Thyroid gland (tissue), 4 donors: ENCODE data around the gene CETN2. TPM values are rescaled to one million over a fixed set of nuclear protein-coding genes. Genes with fewer than 3 reads are reported as not detected.

Source experiments
- DNase-seq, 2 donors: peaks; one replicate each; pipeline ENCODE4 v3.0.0-alpha.2; 2019
- H3K27ac ChIP-seq, 3 donors: fragments of 200-600 bp; sonication (generic); 1 replicate in 2 of 3; 2 replicates in 1 of 3; pipeline ENCODE4 v1.5.1; 2016 to 2019; ENCODE audit warnings: mild to moderate bottlenecking in 1 of 3, moderate library complexity in 1 of 3
- H3K27me3 ChIP-seq: fragments of 200-600 bp; sonication (generic); one replicate; pipeline ENCODE4 v1.5.1; 2019
- H3K36me3 ChIP-seq, 2 donors: fragments of 200-600 bp; sonication (generic); one replicate each; pipeline ENCODE4 v1.5.1; 2016 to 2019
- H3K4me1 ChIP-seq, 2 donors: fragments of 200-600 bp; sonication (generic); one replicate each; pipeline ENCODE4 v1.5.1; 2017 to 2019
- H3K4me3 ChIP-seq, 3 donors: fragments of 200-600 bp; sonication (generic); replicated peaks in 1 of 3; 1 replicate in 2 of 3; 2 replicates in 1 of 3; pipeline ENCODE4 v1.5.1; 2016; ENCODE audit warnings: mild to moderate bottlenecking in 1 of 3
- H3K9me3 ChIP-seq: fragments of 200-600 bp; sonication (generic); one replicate; pipeline ENCODE4 v1.5.1; 2017
- POLR2A ChIP-seq, 2 donors: fragments of 450-650 bp; IDR thresholded peaks; one replicate each; pipeline ENCODE4 v1.6.1; 2017; ENCODE audit warnings: antibody characterized with exemption in 2 of 2, mild to moderate bottlenecking in 2 of 2, moderate library complexity in 1 of 2
- WGBS, 2 donors: methylation state at CpG; one replicate each; pipeline ENCODE4 v1.1.5; 2017; 5-methylcytosine and 5-hydroxymethylcytosine counted together
- intact Hi-C: fragments of 100-400 bp; cut with DNase I; formaldehyde crosslinking; loops from one replicate; pipeline ENCODE4 v1.15.1; 2023
- total RNA-seq, 4 donors: library from RNA; depleted of rRNA; stranded (reverse); fragments of >200 nt; gene quantifications; one replicate each; pipeline ENCODE4 v1.2.3, GENCODE V29; 2016
- TF ChIP-seq, protein P1 (sequence below), 6 experiments: fragments of 200-600 bp in 3 of 6; fragments of 450-650 bp in 3 of 6; sonication (generic) in 3 of 6; IDR thresholded peaks; one replicate each; pipeline ENCODE4 v1.5.1; 2016 to 2019; ENCODE audit warnings: antibody characterized with exemption in 6 of 6, mild to moderate bottlenecking in 2 of 6, inconsistent platforms in 1 of 6, moderate library complexity in 1 of 6

Gene CETN2
- 10 to 100 TPM; 41.9 to 64.7 (median 61.8) TPM for total RNA-seq

DNA sequence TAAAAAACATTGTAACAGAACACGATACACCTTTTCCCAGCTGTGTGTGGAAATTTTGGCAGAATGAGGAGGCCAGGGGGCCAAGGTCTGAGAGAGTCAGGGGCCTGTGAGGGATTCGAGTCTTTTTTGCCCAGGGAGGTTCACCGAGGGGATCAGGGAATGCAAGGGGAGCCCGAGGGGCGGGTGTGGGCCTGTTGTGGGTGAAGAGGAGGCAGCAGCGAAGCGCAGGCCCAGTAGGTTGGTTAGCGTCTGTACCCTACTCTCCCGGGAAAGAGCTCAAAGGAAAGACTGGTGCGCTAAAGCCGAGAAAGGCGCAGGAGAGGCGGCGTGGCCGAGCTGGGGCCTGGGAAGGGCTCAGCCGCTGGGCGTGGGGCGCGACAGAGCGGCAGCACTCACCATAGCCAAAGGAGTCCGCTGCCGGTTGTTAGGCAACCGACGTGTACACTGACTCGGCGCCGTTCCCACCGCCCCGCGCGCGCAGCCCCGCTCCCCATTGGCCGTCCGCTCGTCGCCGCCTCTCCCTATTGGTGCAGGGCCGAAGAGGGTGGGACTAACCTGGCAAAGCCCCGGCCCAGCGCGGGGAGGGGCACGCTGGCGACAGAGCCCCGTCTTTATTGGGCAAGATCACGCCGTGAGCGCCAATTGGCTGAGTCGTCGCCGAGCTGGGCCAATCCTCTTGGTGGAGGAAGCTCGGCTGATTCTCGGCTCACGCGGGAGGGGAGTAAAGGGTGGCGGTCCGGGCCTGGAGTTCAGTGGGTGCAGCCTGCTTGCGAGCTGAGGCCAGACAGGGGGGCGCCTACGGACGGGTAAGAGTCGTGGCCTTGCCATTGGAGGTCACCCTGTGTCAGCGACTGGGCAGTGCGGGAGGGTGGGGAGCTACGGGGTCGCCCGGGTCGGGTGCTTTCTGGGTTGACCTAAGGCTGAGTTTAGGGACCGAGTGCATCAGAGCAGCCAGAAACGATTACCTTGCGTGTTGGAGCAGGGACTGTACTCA is at the start of gene CETN2, which contains the start of gene NSDHL:
Gene CETN2, minus strand, starts transcription at position 446 of the 994 bp plus-strand sequence. Its CDS starts 47 bp downstream, at position 399.
Gene NSDHL, plus strand, starts transcription at position 752 of the 994 bp plus-strand sequence. CDS start 15,262 bp downstream, outside the sequence.
- Histone ChIP-seq H3K4me3 (peak within 1 kb of the TSS in 2 of 3 donors; percentile 43 to 51), H3K36me3 (no peaks in the 10 kb centered on the region), H3K27me3 (no peaks in the 10 kb centered on the region), H3K9me3 (no peaks in the 10 kb centered on the region), H3K4me1 (peaks cover 10 to 21% of the 10 kb centered on the region in 2 donors), H3K27ac (peak within 1 kb of the TSS in 1 of 3 donors; percentile 35)
- TF ChIP-seq, protein P1, sequence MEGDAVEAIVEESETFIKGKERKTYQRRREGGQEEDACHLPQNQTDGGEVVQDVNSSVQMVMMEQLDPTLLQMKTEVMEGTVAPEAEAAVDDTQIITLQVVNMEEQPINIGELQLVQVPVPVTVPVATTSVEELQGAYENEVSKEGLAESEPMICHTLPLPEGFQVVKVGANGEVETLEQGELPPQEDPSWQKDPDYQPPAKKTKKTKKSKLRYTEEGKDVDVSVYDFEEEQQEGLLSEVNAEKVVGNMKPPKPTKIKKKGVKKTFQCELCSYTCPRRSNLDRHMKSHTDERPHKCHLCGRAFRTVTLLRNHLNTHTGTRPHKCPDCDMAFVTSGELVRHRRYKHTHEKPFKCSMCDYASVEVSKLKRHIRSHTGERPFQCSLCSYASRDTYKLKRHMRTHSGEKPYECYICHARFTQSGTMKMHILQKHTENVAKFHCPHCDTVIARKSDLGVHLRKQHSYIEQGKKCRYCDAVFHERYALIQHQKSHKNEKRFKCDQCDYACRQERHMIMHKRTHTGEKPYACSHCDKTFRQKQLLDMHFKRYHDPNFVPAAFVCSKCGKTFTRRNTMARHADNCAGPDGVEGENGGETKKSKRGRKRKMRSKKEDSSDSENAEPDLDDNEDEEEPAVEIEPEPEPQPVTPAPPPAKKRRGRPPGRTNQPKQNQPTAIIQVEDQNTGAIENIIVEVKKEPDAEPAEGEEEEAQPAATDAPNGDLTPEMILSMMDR (IDR thresholded peaks at IDR 0.05), result no peak
- peak in 1 of 2 donors; percentile 64 for TF ChIP-seq POLR2A (IDR thresholded peaks at IDR 0.05)
- intact Hi-C loops, result no loop called here
- 0 to 2% methylated on average over 10 to 11 of the region's 71 CpGs for WGBS, 2 donors
- DNase-seq, result peak; percentile 96 to 97

DNA sequence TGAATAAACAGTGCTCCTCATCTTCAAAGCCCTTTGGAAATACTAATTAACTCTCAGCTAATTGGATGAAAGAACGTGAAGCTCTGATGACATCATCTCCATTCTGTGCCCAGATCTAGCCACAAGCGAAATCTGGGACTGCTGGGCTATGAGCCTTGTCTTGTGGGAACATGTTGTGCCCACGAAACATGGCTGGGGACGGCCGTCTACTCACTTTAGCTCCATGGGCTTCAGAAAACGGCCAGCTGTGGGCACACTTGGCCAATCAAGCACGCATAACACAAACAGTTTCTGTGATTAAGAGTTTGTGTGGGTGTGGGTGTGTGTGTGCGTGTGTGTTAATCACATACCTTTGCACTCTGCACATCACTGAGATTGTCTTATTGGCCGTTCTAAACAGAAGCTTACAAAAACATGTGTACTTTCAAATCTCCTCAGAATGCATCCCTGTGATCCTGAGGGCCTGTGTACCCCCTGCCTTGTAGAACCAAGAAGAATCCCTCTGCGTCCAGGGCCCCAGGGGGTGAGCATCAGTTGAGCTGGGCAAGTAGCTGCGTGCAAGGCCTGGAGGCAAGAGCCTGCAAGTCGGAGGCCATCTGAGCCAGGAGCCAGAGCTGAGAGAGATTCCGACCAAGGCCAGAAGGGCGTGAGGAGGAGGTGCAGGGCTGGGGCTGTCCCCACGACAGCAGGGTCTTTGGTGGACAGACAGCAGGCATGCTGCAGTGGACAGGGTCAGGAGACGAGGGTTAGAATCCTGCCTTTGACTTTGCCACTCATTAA is 48.6 kb upstream of the CETN2 start:
- H3K9me3 ChIP-seq, result no peaks in the 10 kb centered on the region
- peaks cover 0 to 12% of the 10 kb centered on the region in 2 donors for H3K4me1 ChIP-seq
- no peaks in the 10 kb centered on the region for H3K27me3 ChIP-seq
- peak overlapping the region in 2 of 3 donors; percentile 37 to 56 for H3K27ac ChIP-seq
- no peak overlapping the region for H3K4me3 ChIP-seq
- TF ChIP-seq, protein P1 (IDR thresholded peaks at IDR 0.05), result no peak
- no peak for TF ChIP-seq POLR2A (IDR thresholded peaks at IDR 0.05)
- DNase-seq, result peak; percentile 80 to 82
- WGBS, 2 donors, result 57 to 74% methylated on average over 1 to 15 of the region's 16 CpGs
- intact Hi-C loops, result no loop called here
- H3K36me3 ChIP-seq, result no peaks in the 10 kb centered on the region

DNA sequence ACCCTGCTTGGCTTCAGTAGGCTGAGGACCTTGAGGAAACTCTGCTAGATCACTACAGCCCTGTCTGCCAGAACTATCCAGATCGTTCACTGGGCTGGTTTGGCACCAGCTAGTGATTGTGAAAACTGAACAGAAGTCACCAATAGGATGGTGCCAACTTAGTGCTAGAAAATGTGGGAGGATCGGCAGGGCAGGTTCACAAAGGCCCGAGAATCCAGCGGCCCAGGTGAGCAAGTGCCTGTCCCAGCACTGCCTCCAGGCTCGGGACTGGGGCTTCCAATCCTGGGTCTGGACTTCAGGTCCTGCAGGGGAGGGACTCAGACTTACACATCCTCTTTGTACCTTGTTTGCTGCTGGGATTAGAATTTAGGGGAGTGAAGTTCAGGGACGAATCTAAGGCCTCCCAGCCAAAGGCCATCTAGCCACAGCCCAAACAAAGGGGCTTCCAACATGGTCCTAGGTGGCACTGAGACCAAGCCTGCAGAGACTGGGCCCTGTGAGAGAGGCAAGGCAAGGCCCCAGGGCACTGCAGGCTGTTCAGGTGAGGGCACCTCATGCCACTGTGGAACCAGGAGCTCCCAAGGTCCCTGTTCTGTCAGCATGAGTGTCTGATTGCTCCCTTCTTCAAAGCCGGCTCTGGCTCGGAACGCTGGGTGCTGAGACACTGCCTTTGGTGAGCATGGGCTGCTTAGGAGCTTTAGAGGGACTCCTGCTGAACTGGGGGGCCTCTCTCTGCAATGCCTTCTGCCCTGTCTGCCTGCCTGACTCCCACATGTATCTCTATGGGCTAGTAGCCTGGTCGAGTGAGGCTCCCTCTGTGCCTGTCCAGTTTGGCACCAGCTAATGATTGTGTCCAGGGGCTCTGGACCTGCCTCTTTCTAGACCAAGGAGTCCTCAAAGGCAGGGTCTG is 46.6 kb upstream of the CETN2 start:
- no peaks in the 10 kb centered on the region for H3K27me3 ChIP-seq
- H3K4me1 ChIP-seq, result peaks cover 0 to 12% of the 10 kb centered on the region in 2 donors
- no peak overlapping the region for H3K27ac ChIP-seq
- TF ChIP-seq, protein P1 (IDR thresholded peaks at IDR 0.05), result no peak
- TF ChIP-seq POLR2A (IDR thresholded peaks at IDR 0.05), result peak in 1 of 2 donors; percentile 64
- no peak overlapping the region for H3K4me3 ChIP-seq
- DNase-seq, result peak; percentile 46 to 68
- WGBS, 2 donors, result 75 to 80% methylated on average over 1 to 6 of the region's 10 CpGs
- no peaks in the 10 kb centered on the region for H3K9me3 ChIP-seq
- H3K36me3 ChIP-seq, result no peaks in the 10 kb centered on the region
- intact Hi-C loops, result no loop called here

DNA sequence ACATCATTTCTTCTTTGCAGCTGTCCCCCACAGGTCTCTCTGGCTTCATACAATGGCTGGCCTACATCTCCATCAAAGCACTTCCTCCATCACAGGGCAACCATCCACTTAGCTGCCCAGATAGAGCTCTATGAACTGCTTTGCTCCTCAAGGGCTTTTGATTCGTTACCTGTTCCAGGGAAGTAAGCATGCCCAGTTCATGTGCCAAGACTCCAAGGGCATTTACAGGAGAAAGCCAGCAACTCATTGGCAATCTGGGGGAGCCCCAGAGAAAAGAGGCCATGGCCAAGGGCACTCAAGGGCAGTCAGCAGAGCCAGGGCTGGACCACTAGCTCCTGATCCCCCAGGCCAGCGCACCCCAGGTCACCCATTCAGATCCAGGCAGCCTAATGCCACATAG is 42.8 kb upstream of the CETN2 start:
- H3K4me1 ChIP-seq, result peaks cover 0 to 11% of the 10 kb centered on the region in 2 donors
- H3K27me3 ChIP-seq, result no peaks in the 10 kb centered on the region
- TF ChIP-seq, protein P1 (IDR thresholded peaks at IDR 0.05), result no peak
- TF ChIP-seq POLR2A (IDR thresholded peaks at IDR 0.05), result no peak
- H3K9me3 ChIP-seq, result no peaks in the 10 kb centered on the region
- intact Hi-C loops, result no loop called here
- H3K27ac ChIP-seq, result no peak overlapping the region
- peaks cover 3 to 8% of the 10 kb centered on the region in 2 donors for H3K36me3 ChIP-seq
- no peak overlapping the region for H3K4me3 ChIP-seq
- WGBS, 2 donors, result 29 to 44% methylated on average over 1 of the region's 2 CpGs
- peak; percentile 52 to 58 for DNase-seq
